Measurements from ENCODE around the gene SUPT20H. TPM values are rescaled to one million over a fixed set of nuclear protein-coding genes. Genes with fewer than 3 reads are reported as not detected.

SUPT20H gene
- total and polyA plus RNA-seq, 7 donors, result 14.3 to 30.1 (median 22.3) TPM

GRCh38 chr13:37090912-37091311 is 31.4 kb upstream of the SUPT20H start:
- Histone ChIP-seq H3K27ac (no peak overlapping the region), H3K27me3 (ENCODE audit: insufficient read depth in 3 of 3, low read length in 2 of 3) (no peaks in the 10 kb centered on the region), H3K36me3 (ENCODE audit: insufficient read depth in 1 of 2, low read depth in 1 of 2) (no peaks in the 10 kb centered on the region), H3K9me3 (no peaks in the 10 kb centered on the region), H3K4me1 (no peaks in the 10 kb centered on the region), H3K4me3 (no peak overlapping the region)
- intact Hi-C loops (cut with DNase I), result no loop called here
- 80 to 90% (median 83%) methylated on average over 2 of the region's 2 CpGs for WGBS, 3 donors
- ATAC-seq (no peak), DNase-seq (no peak)
- TF ChIP-seq CTCF (IDR thresholded peaks at IDR 0.05), result no peak

- no peaks in the 10 kb centered on the region for H3K4me1 ChIP-seq
- no peak for TF ChIP-seq CTCF (IDR thresholded peaks at IDR 0.05)
- 94 to 95% (median 95%) methylated on average over 3 of the region's 3 CpGs for WGBS, 3 donors
- H3K36me3 ChIP-seq (ENCODE audit: insufficient read depth in 1 of 2, low read depth in 1 of 2), result no peaks in the 10 kb centered on the region
- H3K9me3 ChIP-seq, result no peaks in the 10 kb centered on the region
- H3K27me3 ChIP-seq (ENCODE audit: insufficient read depth in 3 of 3, low read length in 2 of 3), result no peaks in the 10 kb centered on the region
- ATAC-seq (no peak), DNase-seq (no peak)
- no peak overlapping the region for H3K27ac ChIP-seq
- intact Hi-C loops (cut with DNase I), result loop anchor here in 1 of 2 donors (10.0 kb wide), 1 partner anchor 1765 kb away; no protein-coding TSS in a partner anchor
- H3K4me3 ChIP-seq, result no peak overlapping the region
These were observed 30.0 kb upstream of the SUPT20H start for GRCh38 chr13:37089495-37089894.

- TF ChIP-seq CTCF (IDR thresholded peaks at IDR 0.05), result no peak
- ATAC-seq (no peak), DNase-seq (no peak)
- no peaks in the 10 kb centered on the region for H3K36me3 ChIP-seq (ENCODE audit: insufficient read depth in 1 of 2, low read depth in 1 of 2)
- 70 to 90% (median 78%) methylated on average over 2 of the region's 2 CpGs for WGBS, 3 donors
- H3K27me3 ChIP-seq (ENCODE audit: insufficient read depth in 3 of 3, low read length in 2 of 3), result no peaks in the 10 kb centered on the region
- H3K4me3 ChIP-seq, result no peak overlapping the region
- no peaks in the 10 kb centered on the region for H3K9me3 ChIP-seq
- intact Hi-C loops (cut with DNase I), result loop anchor here in 1 of 2 donors (10.0 kb wide), 1 partner anchor 1767 kb away; no protein-coding TSS in a partner anchor
- H3K27ac ChIP-seq, result no peak overlapping the region
- no peaks in the 10 kb centered on the region for H3K4me1 ChIP-seq
These were observed 28.0 kb upstream of the SUPT20H start for GRCh38 chr13:37087486-37087885.

- TF ChIP-seq CTCF (IDR thresholded peaks at IDR 0.05), result no peak
- H3K36me3 ChIP-seq (ENCODE audit: insufficient read depth in 1 of 2, low read depth in 1 of 2), result no peaks in the 10 kb centered on the region
- no peaks in the 10 kb centered on the region for H3K4me1 ChIP-seq
- H3K27me3 ChIP-seq (ENCODE audit: insufficient read depth in 3 of 3, low read length in 2 of 3), result no peaks in the 10 kb centered on the region
- no peak overlapping the region for H3K27ac ChIP-seq
- intact Hi-C loops (cut with DNase I), result loop anchor here in 1 of 2 donors (10.0 kb wide), 1 partner anchor 1769 kb away; no protein-coding TSS in a partner anchor
- DNase-seq (no peak), ATAC-seq (no peak)
- no peak overlapping the region for H3K4me3 ChIP-seq
- 55 to 66% (median 60%) methylated on average over 2 of the region's 2 CpGs for WGBS, 3 donors
- H3K9me3 ChIP-seq, result no peaks in the 10 kb centered on the region
These were observed 26.1 kb upstream of the SUPT20H start for GRCh38 chr13:37085606-37086005.

- no peaks in the 10 kb centered on the region for H3K36me3 ChIP-seq (ENCODE audit: insufficient read depth in 1 of 2, low read depth in 1 of 2)
- WGBS, 3 donors, result 91 to 96% (median 92%) methylated on average over 2 of the region's 2 CpGs
- H3K4me1 ChIP-seq, result no peaks in the 10 kb centered on the region
- ATAC-seq (no peak), DNase-seq (no peak)
- no peak overlapping the region for H3K27ac ChIP-seq
- no peaks in the 10 kb centered on the region for H3K27me3 ChIP-seq (ENCODE audit: insufficient read depth in 3 of 3, low read length in 2 of 3)
- intact Hi-C loops (cut with DNase I), result loop anchor here (5.0 to 10.0 kb wide), 2 partner anchors 525 to 1508 kb away; no protein-coding TSS in a partner anchor
- no peak overlapping the region for H3K4me3 ChIP-seq
- no peaks in the 10 kb centered on the region for H3K9me3 ChIP-seq
- TF ChIP-seq CTCF (IDR thresholded peaks at IDR 0.05), result no peak
These were observed 17.3 kb upstream of the SUPT20H start for GRCh38 chr13:37076818-37077217.
